Lung (tissue), 12 donors: ENCODE results near the gene EIF3D. TPM values are rescaled to one million over a fixed set of nuclear protein-coding genes. Genes with fewer than 3 reads are reported as not detected.

Experiments used
- ATAC-seq: fragments of 200-7000 bp; cut with Tn5 transposase; one replicate; pipeline ENCODE4 v1.9.1; 2020; ENCODE audit warnings: moderate number of reproducible peaks; ENCODE audit not compliant: insufficient read depth, low FRiP score
- DNase-seq, 3 donors: peaks; one replicate each; pipeline ENCODE4 v3.0.0-alpha.2; 2013 to 2017
- H3K27ac ChIP-seq, 2 donors: one replicate each; pipeline ENCODE4 v1.5.1; 2013; ENCODE audit warnings: mild to moderate bottlenecking in 2 of 2, moderate library complexity in 2 of 2, control low read depth in 1 of 2, inconsistent platforms in 1 of 2, low read depth in 1 of 2, low read length in 1 of 2
- H3K27me3 ChIP-seq, 3 donors: one replicate each; pipeline ENCODE4 v1.5.1; 2013; ENCODE audit warnings: low read length in 2 of 3; ENCODE audit not compliant: control insufficient read depth in 3 of 3, insufficient read depth in 3 of 3
- H3K36me3 ChIP-seq, 4 donors: one replicate each; pipeline ENCODE4 v1.5.1; 2013; ENCODE audit warnings: low read length in 4 of 4, mild to moderate bottlenecking in 1 of 4, moderate library complexity in 1 of 4; ENCODE audit not compliant: control insufficient read depth in 4 of 4, insufficient read depth in 4 of 4
- H3K4me1 ChIP-seq, 5 donors: one replicate each; pipeline ENCODE4 v1.5.1; 2013; ENCODE audit warnings: low read length in 5 of 5, mild to moderate bottlenecking in 2 of 5, moderate library complexity in 1 of 5; ENCODE audit not compliant: control insufficient read depth in 5 of 5, insufficient read depth in 5 of 5
- H3K4me3 ChIP-seq: one replicate; pipeline ENCODE4 v1.5.1; 2013; ENCODE audit warnings: mild to moderate bottlenecking, control low read depth, moderate library complexity
- H3K9ac ChIP-seq, 2 donors: one replicate each; pipeline ENCODE4 v1.5.1; 2013; ENCODE audit warnings: low read length in 2 of 2, control low read depth in 1 of 2; ENCODE audit not compliant: insufficient read depth in 1 of 2
- H3K9me3 ChIP-seq, 4 donors: one replicate each; pipeline ENCODE4 v1.5.1; 2013; ENCODE audit warnings: low read length in 3 of 4, mild to moderate bottlenecking in 1 of 4, moderate library complexity in 1 of 4; ENCODE audit not compliant: control insufficient read depth in 4 of 4, insufficient read depth in 3 of 4
- WGBS, 2 donors: extraction: QIAGEN DNeasy Blood & Tissue Kit; methylation state at CpG; one replicate each; pipeline ENCODE4 v1.1.7; 2013; 5-methylcytosine and 5-hydroxymethylcytosine counted together
- polyA plus RNA-seq, 2 donors: library from polyadenylated mRNA; stranded (reverse); fragments of 200-250 nt; gene quantifications; one replicate each; pipeline ENCODE4 v1.2.1, GENCODE V29; 2013
- total RNA-seq, 2 donors: library from RNA; depleted of rRNA in 1 of 2; stranded (reverse); fragments of >200 nt in 1 of 2; gene quantifications; one replicate each; pipeline ENCODE4 v1.2.1, GENCODE V29; 2014 to 2021
- TF ChIP-seq, protein P1 (sequence below): IDR thresholded peaks from 2 replicates; pipeline ENCODE4 v1.5.1; 2012; ENCODE audit warnings: mild to moderate bottlenecking; ENCODE audit errors: control extremely low read depth, extremely low read depth
- donor health status: control.
- donor health status: control.
- donor health status: Bipolar disorder and iron deficiency.
- donor health status: healthy.
- donor health status: DM: yes; HTN: yes; CAD: no.

Gene EIF3D
- total and polyA plus RNA-seq, 4 donors, result 123 to 221 (median 174) TPM

- peaks cover 3 to 28% (median 10%) of the 10 kb centered on the region in 3 donors for H3K27me3 ChIP-seq
- DNase-seq (no peak), ATAC-seq (no peak)
- no peak overlapping the region for H3K4me3 ChIP-seq
- H3K27ac ChIP-seq, result no peak overlapping the region
- WGBS, 2 donors, result 76 to 94% methylated on average over 6 of the region's 6 CpGs
- no peaks in the 10 kb centered on the region for H3K4me1 ChIP-seq
- H3K9me3 ChIP-seq, result no peaks in the 10 kb centered on the region
- H3K9ac ChIP-seq, result no peak overlapping the region
- no peaks in the 10 kb centered on the region for H3K36me3 ChIP-seq
- TF ChIP-seq, protein P1, sequence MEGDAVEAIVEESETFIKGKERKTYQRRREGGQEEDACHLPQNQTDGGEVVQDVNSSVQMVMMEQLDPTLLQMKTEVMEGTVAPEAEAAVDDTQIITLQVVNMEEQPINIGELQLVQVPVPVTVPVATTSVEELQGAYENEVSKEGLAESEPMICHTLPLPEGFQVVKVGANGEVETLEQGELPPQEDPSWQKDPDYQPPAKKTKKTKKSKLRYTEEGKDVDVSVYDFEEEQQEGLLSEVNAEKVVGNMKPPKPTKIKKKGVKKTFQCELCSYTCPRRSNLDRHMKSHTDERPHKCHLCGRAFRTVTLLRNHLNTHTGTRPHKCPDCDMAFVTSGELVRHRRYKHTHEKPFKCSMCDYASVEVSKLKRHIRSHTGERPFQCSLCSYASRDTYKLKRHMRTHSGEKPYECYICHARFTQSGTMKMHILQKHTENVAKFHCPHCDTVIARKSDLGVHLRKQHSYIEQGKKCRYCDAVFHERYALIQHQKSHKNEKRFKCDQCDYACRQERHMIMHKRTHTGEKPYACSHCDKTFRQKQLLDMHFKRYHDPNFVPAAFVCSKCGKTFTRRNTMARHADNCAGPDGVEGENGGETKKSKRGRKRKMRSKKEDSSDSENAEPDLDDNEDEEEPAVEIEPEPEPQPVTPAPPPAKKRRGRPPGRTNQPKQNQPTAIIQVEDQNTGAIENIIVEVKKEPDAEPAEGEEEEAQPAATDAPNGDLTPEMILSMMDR, result no peak
Measured at GRCh38 chr22:36565686-36566085, 36.7 kb upstream of the EIF3D start.

DNA sequence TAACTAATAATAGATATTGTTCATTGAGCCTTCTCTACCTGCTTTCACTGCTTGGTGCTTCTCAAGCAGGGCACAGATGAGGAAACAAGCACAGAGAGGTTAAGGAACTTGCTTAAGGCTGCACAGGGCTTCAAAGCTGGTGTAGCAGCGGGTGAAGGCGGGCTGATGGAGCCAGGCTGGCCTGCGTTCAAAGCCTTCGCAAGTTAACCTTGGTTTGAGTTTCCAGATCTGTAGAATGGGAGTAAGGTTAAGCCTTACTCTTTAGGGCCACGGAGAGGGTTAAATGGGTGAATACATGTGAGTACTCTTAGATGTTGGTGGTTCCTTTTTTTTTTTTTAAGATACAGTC, 36.2 kb upstream of the EIF3D start:
- no peak overlapping the region for H3K4me3 ChIP-seq
- H3K9ac ChIP-seq, result no peak overlapping the region
- H3K36me3 ChIP-seq, result no peaks in the 10 kb centered on the region
- no peaks in the 10 kb centered on the region for H3K4me1 ChIP-seq
- H3K27me3 ChIP-seq, result peaks cover 3 to 28% (median 10%) of the 10 kb centered on the region in 3 donors
- DNase-seq (no peak), ATAC-seq (no peak)
- 82 to 97% methylated on average over 5 of the region's 5 CpGs for WGBS, 2 donors
- no peak overlapping the region for H3K27ac ChIP-seq
- TF ChIP-seq, protein P1, result no peak
- no peaks in the 10 kb centered on the region for H3K9me3 ChIP-seq

- no peaks in the 10 kb centered on the region for H3K36me3 ChIP-seq
- ATAC-seq, result no peak
- 62 to 77% methylated on average over 48 of the region's 48 CpGs for WGBS, 2 donors
- H3K4me3 ChIP-seq, result no peak overlapping the region
- TF ChIP-seq, protein P1, result no peak
- no peaks in the 10 kb centered on the region for H3K4me1 ChIP-seq
- no peak for DNase-seq
- no peaks in the 10 kb centered on the region for H3K9me3 ChIP-seq
- H3K27me3 ChIP-seq, result peaks cover 3 to 28% (median 10%) of the 10 kb centered on the region in 3 donors
- H3K9ac ChIP-seq, result no peak overlapping the region
- H3K27ac ChIP-seq, result no peak overlapping the region
Measured at GRCh38 chr22:36564422-36565158, 35.6 kb upstream of the EIF3D start.

DNA sequence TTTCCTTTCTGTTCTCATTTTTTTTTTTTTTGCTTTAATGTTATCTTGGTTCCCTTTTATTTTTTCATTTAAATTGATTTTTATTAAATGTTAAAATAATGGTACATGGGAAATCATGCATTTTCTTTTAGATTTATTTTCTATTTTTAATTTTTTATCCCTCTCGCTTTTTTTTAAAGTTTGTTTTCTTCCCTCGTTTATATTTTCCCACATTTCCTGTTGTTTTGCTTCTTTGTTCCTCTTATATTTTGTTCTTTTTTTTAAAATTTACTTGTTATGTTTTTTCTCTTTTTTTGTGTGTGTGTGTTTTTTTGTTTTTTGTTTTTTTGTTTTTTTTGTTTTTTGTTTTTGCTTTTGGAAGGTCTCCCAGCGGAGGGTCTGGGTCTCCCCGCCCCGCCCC, 34.9 kb upstream of the EIF3D start:
- no peak for ATAC-seq
- 26 to 28% methylated on average over 5 of the region's 5 CpGs for WGBS, 2 donors
- DNase-seq, result no peak
- TF ChIP-seq, protein P1, result no peak
- Histone ChIP-seq H3K27me3 (peaks cover 3 to 28% (median 10%) of the 10 kb centered on the region in 3 donors), H3K4me3 (no peak overlapping the region), H3K36me3 (no peaks in the 10 kb centered on the region), H3K9ac (no peak overlapping the region), H3K9me3 (no peaks in the 10 kb centered on the region), H3K4me1 (no peaks in the 10 kb centered on the region), H3K27ac (no peak overlapping the region)
